Brain microvascular endothelial cell (primary cell): ENCODE data around the gene CYP8B1.
"Not testable (repeated sequence)": the region's sequence is repeated elsewhere in the genome, so short reads cannot be mapped to it uniquely, and the experiment has no call there.

ENCODE experiments used
- DNase-seq: peaks from one replicate; pipeline ENCODE4 v3.0.0-alpha.2; 2020
- H3K27ac ChIP-seq: fragments of 250-450 bp; sonication (Bioruptor Pico); 2 replicates; pipeline ENCODE4 v1.5.1; 2020; ENCODE audit warnings: mild to moderate bottlenecking, moderate library complexity
- H3K27me3 ChIP-seq: fragments of 250-450 bp; sonication (Bioruptor Pico); replicated peaks from 2 replicates; pipeline ENCODE4 v1.5.1; 2020; ENCODE audit warnings: mild to moderate bottlenecking
- H3K36me3 ChIP-seq: fragments of 250-450 bp; sonication (Bioruptor Pico); replicated peaks from 2 replicates; pipeline ENCODE4 v1.5.1; 2020; ENCODE audit warnings: mild to moderate bottlenecking
- H3K4me3 ChIP-seq: 2 replicates; pipeline ENCODE4 v1.5.1; 2011; ENCODE audit warnings: low read depth, mild to moderate bottlenecking, control low read depth, low read length, moderate library complexity
- in situ Hi-C: cut with HindIII; loops from 2 replicates; pipeline ENCODE4 v1.10.0; 2017; ENCODE audit warnings: low sequenced_read_pairs, low pct_ligation_motif_present
- TF ChIP-seq, protein P1 (sequence below): IDR thresholded peaks from 2 replicates; pipeline ENCODE4 v1.5.1; 2011; ENCODE audit warnings: low read depth, mild to moderate bottlenecking, moderate library complexity, low read length, control low read depth, inconsistent platforms; ENCODE audit errors: missing control alignments

CYP8B1 gene

DNA sequence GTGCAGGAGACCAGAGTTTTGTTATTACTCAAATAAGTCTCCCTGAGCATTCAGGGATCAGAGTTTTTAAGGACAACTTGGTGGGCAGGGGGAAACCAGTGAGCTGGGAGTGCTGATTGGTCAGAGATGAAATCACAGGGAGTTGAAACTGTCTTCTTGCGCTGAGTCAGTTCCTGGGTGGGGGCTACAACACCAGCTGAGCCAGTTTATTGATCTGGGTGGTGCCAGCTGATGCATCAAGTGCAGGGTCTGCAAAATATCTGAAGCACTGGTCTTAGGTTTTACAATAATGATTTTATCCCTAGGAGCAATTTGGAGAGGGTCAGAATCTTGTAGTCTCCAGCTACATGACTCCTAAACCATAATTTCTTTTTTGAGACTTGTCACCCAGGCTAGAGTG lies 16.5 kb upstream of the CYP8B1 start:
- peaks cover 3% of the 10 kb centered on the region for H3K27me3 ChIP-seq
- no peak for DNase-seq
- no peak overlapping the region for H3K4me3 ChIP-seq
- H3K36me3 ChIP-seq, result no peaks in the 10 kb centered on the region
- no peak overlapping the region for H3K27ac ChIP-seq
- TF ChIP-seq, protein P1, sequence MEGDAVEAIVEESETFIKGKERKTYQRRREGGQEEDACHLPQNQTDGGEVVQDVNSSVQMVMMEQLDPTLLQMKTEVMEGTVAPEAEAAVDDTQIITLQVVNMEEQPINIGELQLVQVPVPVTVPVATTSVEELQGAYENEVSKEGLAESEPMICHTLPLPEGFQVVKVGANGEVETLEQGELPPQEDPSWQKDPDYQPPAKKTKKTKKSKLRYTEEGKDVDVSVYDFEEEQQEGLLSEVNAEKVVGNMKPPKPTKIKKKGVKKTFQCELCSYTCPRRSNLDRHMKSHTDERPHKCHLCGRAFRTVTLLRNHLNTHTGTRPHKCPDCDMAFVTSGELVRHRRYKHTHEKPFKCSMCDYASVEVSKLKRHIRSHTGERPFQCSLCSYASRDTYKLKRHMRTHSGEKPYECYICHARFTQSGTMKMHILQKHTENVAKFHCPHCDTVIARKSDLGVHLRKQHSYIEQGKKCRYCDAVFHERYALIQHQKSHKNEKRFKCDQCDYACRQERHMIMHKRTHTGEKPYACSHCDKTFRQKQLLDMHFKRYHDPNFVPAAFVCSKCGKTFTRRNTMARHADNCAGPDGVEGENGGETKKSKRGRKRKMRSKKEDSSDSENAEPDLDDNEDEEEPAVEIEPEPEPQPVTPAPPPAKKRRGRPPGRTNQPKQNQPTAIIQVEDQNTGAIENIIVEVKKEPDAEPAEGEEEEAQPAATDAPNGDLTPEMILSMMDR, result no peak
- in situ Hi-C loops, result no loop called here

GRCh38 chr3:42891042-42891441 lies 15.4 kb upstream of the CYP8B1 start:
- Histone ChIP-seq H3K36me3 (no peaks in the 10 kb centered on the region), H3K27me3 (peaks cover 3% of the 10 kb centered on the region), H3K4me3 (no peak overlapping the region), H3K27ac (no peak overlapping the region)
- TF ChIP-seq, protein P1, result no peak
- in situ Hi-C loops, result no loop called here
- no peak for DNase-seq

DNA sequence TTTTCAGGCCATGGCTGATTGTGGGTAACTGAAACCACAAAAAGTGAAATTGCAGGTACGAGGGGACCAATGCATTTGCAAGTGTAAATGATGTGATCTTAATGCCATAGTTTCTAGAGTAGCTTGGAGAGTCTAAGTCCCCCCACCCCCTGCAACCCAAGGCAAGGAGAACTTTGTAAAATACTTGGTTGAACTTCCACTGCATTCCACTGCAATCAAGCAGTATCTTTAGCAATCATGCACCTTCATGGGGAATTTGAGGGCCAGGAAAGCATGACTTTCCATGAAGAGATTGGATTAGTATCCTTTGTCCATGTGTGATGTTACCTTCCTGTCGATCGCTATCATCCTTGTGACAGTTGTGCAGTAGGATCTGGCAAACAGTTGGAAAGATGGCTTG lies 11.4 kb upstream of the CYP8B1 start:
- Histone ChIP-seq H3K4me3 (no peak overlapping the region), H3K27me3 (peaks cover 6% of the 10 kb centered on the region), H3K36me3 (no peaks in the 10 kb centered on the region), H3K27ac (no peak overlapping the region)
- DNase-seq, result no peak
- TF ChIP-seq, protein P1, result no peak
- in situ Hi-C loops, result no loop called here

DNA sequence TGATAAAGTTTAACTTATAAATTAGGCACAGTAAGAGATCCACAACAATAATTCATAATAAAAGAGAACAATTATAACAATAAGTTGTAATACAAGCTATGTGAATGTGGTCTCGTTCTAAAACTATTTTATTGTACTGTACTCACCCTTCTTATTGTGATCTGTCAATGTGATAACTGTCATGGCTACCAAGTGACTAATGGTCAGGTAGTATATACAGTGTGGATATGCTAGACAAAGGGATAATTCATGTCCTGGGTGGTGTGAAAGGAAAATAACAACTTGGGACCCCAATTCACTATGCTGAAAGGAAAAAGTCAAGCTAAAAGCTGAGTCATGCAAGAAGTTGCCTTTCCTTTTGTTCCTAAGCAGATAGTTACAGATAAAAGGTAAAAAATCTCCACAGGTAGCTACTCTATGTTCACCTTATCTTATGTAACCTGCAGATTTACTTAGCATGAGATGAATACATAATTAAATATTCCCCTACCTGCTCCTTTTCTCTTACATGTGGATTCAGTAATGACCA lies 10.7 kb upstream of the CYP8B1 start:
- TF ChIP-seq, protein P1, result no peak
- Histone ChIP-seq H3K27ac (no peak overlapping the region), H3K4me3 (no peak overlapping the region), H3K27me3 (peaks cover 6% of the 10 kb centered on the region), H3K36me3 (no peaks in the 10 kb centered on the region)
- in situ Hi-C loops, result no loop called here
- DNase-seq, result no peak

GRCh38 chr3:42884324-42884723 lies 8.6 kb upstream of the CYP8B1 start:
- in situ Hi-C loops, result no loop called here
- Histone ChIP-seq H3K27ac (no peak overlapping the region), H3K4me3 (no peak overlapping the region), H3K27me3 (peaks cover 6% of the 10 kb centered on the region), H3K36me3 (no peaks in the 10 kb centered on the region)
- TF ChIP-seq, protein P1, result no peak
- no peak for DNase-seq

GRCh38 chr3:42883251-42883930 lies 7.7 kb upstream of the CYP8B1 start:
- H3K36me3 ChIP-seq, H3K4me3 ChIP-seq, in situ Hi-C loops, H3K27ac ChIP-seq, DNase-seq, H3K27me3 ChIP-seq: not testable (repeated sequence)
